Suppressor macrophage (primary cell): Measurements from ENCODE around the gene MYOM1.
"Not testable (repeated sequence)": the region's sequence is repeated elsewhere in the genome, so short reads cannot be mapped to it uniquely, and the experiment has no call there.

Experiments used
- DNase-seq, 4 experiments: peaks; one replicate each; pipeline ENCODE4 v3.0.0-alpha.2; 2020 to 2022

The MYOM1 gene

GRCh38 chr18:3248658-3249359 is 29.0 kb upstream of the MYOM1 start:
- DNase-seq = peak; percentile 29 to 66 (median 52)

GRCh38 chr18:3248062-3248657 is 28.4 kb upstream of the MYOM1 start:
- DNase-seq = peak; percentile 49 to 62 (median 60)

GRCh38 chr18:3247240-3248061 is 27.7 kb upstream of the MYOM1 start, which contains the start of gene MYL12A:
TSS of gene MYL12A (plus strand) at chr18:3247801. CDS start at chr18:3253248, 5,447 bp downstream.
- DNase-seq = peak; percentile 98 to 100 (median 99)

GRCh38 chr18:3246635-3247239 is 27.0 kb upstream of the MYOM1 start:
- peak in 3 of 4 experiments; percentile 47 to 56 (median 54) for DNase-seq

GRCh38 chr18:3245853-3246634 is 26.3 kb upstream of the MYOM1 start:
- DNase-seq = peak; percentile 92 to 96 (median 94)

GRCh38 chr18:3245185-3245564 is 25.4 kb upstream of the MYOM1 start:
- DNase-seq = no peak

- DNase-seq = no peak
Measured at GRCh38 chr18:3238742-3239141, 19.0 kb upstream of the MYOM1 start.

GRCh38 chr18:3236470-3236869 is 16.7 kb upstream of the MYOM1 start:
- DNase-seq = no peak

- peak in 1 of 4 experiments; percentile 16 for DNase-seq
Measured at GRCh38 chr18:3235846-3236245, 16.1 kb upstream of the MYOM1 start.

- no peak for DNase-seq
Measured at GRCh38 chr18:3234457-3234856, 14.7 kb upstream of the MYOM1 start.

- DNase-seq = no peak
Measured at GRCh38 chr18:3233433-3234168, 13.8 kb upstream of the MYOM1 start.

GRCh38 chr18:3233004-3233403 is 13.2 kb upstream of the MYOM1 start:
- no peak for DNase-seq

GRCh38 chr18:3230401-3231334 is 10.9 kb upstream of the MYOM1 start:
- DNase-seq = peak in 1 of 4 experiments; percentile 9

GRCh38 chr18:3226048-3226447 is 6.3 kb upstream of the MYOM1 start:
- DNase-seq = no peak

- DNase-seq = no peak
Measured at GRCh38 chr18:3225588-3225987, 5.8 kb upstream of the MYOM1 start.

GRCh38 chr18:3224223-3224622 is 4.5 kb upstream of the MYOM1 start:
- peak in 1 of 4 experiments; percentile 8 for DNase-seq

- no peak for DNase-seq
Measured at GRCh38 chr18:3223356-3223755, 3.6 kb upstream of the MYOM1 start.

- no peak for DNase-seq
Measured at GRCh38 chr18:3221496-3221895, 1.7 kb upstream of the MYOM1 start.

- not testable (repeated sequence) for DNase-seq
Measured at GRCh38 chr18:3220868-3221267, 1.1 kb upstream of the MYOM1 start.

GRCh38 chr18:3219241-3219630 is 532 bp downstream of the MYOM1 start:
- no peak for DNase-seq
